K562 (cell line): Measurements from ENCODE around the gene HSD17B11. TPM values are rescaled to one million over a fixed set of nuclear protein-coding genes. Genes with fewer than 3 reads are reported as not detected.

ENCODE experiments used
- ATAC-seq: fragments of 200-7000 bp; cut with Tn5 transposase; 3 replicates; pipeline ENCODE4 v1.9.1; 2020; ENCODE audit warnings: moderate library complexity
- BruUV-seq: library from RNA; stranded (reverse); fragments of 400-500 nt; replicated peaks from 2 replicates; lab custom pipeline; 2021; lab: Mats Ljungman, UMichigan
- CTCF ChIA-PET: fragments of 300-600 bp; formaldehyde crosslinking; extraction: SDS; loops from one replicate; lab custom pipeline; 2021; ENCODE audit warnings: low intra/inter-chr PET ratio; lab: Yijun Ruan, JAX
- POLR2A ChIA-PET: fragments of 300-600, 350-650 bp; sonication (Branson Sonifier 250); formaldehyde crosslinking; extraction: SDS; loops from one replicate; lab custom pipeline; 2021; ENCODE audit warnings: antibody characterized with exemption, inconsistent platforms; lab: Yijun Ruan, JAX
- DNase-seq, 4 experiments: peaks; one replicate each; pipeline versions ENCODE4 v3.0.0 to v3.0.0-alpha.2; 2011 to 2018; ENCODE audit warnings: low spot score in 3 of 4, mixed read lengths in 3 of 4; ENCODE audit errors: extremely low read depth in 1 of 4
- FAIRE-seq: peaks from 2 replicates; lab custom pipeline; 2011; peaks lifted over from hg19 to GRCh38; lab: Jason Lieb, UNC
- H2AFZ ChIP-seq: 2 replicates; pipeline ENCODE4 v1.6.0; 2011; ENCODE audit warnings: low read depth, low read length, control low read depth, inconsistent platforms
- H3K27ac ChIP-seq: fragments of 200-600 bp; 3 replicates; pipeline ENCODE4 v1.8.0; 2011; ENCODE audit warnings: low read depth, mild to moderate bottlenecking, control low read depth, inconsistent platforms, low read length, moderate library complexity, mixed read lengths; ENCODE audit errors: extremely low read depth
- H3K27me3 ChIP-seq, 2 experiments: fragments of 300-600 bp in 1 of 2; 2 replicates in 1 of 2; 3 replicates in 1 of 2; pipeline versions ENCODE4 v1.6.0 to v1.8.0; 2011; ENCODE audit warnings: inconsistent platforms in 2 of 2, low read length in 2 of 2, mild to moderate bottlenecking in 1 of 2, mixed read lengths in 1 of 2, moderate library complexity in 1 of 2; ENCODE audit not compliant: control insufficient read depth in 2 of 2, insufficient read depth in 2 of 2
- H3K36me3 ChIP-seq: fragments of 300-600 bp; 3 replicates; pipeline ENCODE4 v1.8.0; 2011; ENCODE audit warnings: mild to moderate bottlenecking, low read length, inconsistent platforms; ENCODE audit not compliant: control insufficient read depth, insufficient read depth
- H3K4me1 ChIP-seq, 2 experiments: fragments of 200-600 bp in 1 of 2; replicated peaks in 1 of 2; 2 replicates in 1 of 2; 3 replicates in 1 of 2; pipeline versions ENCODE4 v1.5.1 to v1.8.0; 2011; ENCODE audit warnings: inconsistent platforms in 2 of 2, low read length in 2 of 2, mild to moderate bottlenecking in 1 of 2, mixed read lengths in 1 of 2, moderate library complexity in 1 of 2; ENCODE audit not compliant: control insufficient read depth in 2 of 2, insufficient read depth in 2 of 2
- H3K4me2 ChIP-seq: 2 replicates; pipeline ENCODE4 v1.6.1; 2011; ENCODE audit warnings: low read length, control low read depth, inconsistent platforms, mixed read lengths; ENCODE audit not compliant: insufficient read depth
- H3K4me3 ChIP-seq: fragments of 200-600 bp; sonication (generic), shearing (Covaris generic); 2 replicates; pipeline ENCODE4 v1.5.1; 2016; ENCODE audit warnings: control low read depth, inconsistent platforms
- H3K79me2 ChIP-seq: fragments of 200-600 bp; 3 replicates; pipeline ENCODE4 v1.8.0; 2011; ENCODE audit warnings: low read length, inconsistent platforms; ENCODE audit not compliant: control insufficient read depth, insufficient read depth
- H3K9ac ChIP-seq, 2 experiments: 2 replicates each; pipeline versions ENCODE4 v1.6.0 to v1.6.1; 2011; ENCODE audit warnings: low read depth in 2 of 2, low read length in 2 of 2, control low read depth in 1 of 2, inconsistent platforms in 1 of 2, mild to moderate bottlenecking in 1 of 2, mixed read lengths in 1 of 2; ENCODE audit not compliant: insufficient read depth in 1 of 2
- H3K9me1 ChIP-seq: one replicate; pipeline ENCODE4 v1.6.0; 2011; ENCODE audit warnings: inconsistent platforms, mild to moderate bottlenecking, low read length, moderate library complexity; ENCODE audit not compliant: control insufficient read depth, insufficient read depth
- H3K9me3 ChIP-seq: replicated peaks from 2 replicates; pipeline ENCODE4 v1.5.1; 2011; ENCODE audit warnings: low read depth, low read length, inconsistent platforms; ENCODE audit not compliant: control insufficient read depth, insufficient read depth
- H4K20me1 ChIP-seq: replicated peaks from 2 replicates; pipeline ENCODE4 v1.6.1; 2011; ENCODE audit warnings: low read length, inconsistent platforms, mixed read lengths; ENCODE audit not compliant: control insufficient read depth, insufficient read depth
- ARID2 ChIP-seq: fragments of 450-650 bp; IDR thresholded peaks from 2 replicates; pipeline ENCODE4 v1.6.1; 2017; ENCODE audit warnings: antibody characterized with exemption, mild to moderate bottlenecking
- CC2D1A ChIP-seq: fragments of 450-650 bp; IDR thresholded peaks from 2 replicates; pipeline ENCODE4 v1.6.1; 2017; ENCODE audit warnings: mild to moderate bottlenecking
- DIDO1 ChIP-seq: fragments of 450-650 bp; IDR thresholded peaks from 2 replicates; pipeline ENCODE4 v1.6.1; 2016; ENCODE audit warnings: low read depth, missing biosample characterization, missing genetic modification characterization
- POLR2AphosphoS5 ChIP-seq: IDR thresholded peaks from 2 replicates; pipeline ENCODE4 v1.6.1; 2011; ENCODE audit warnings: mild to moderate bottlenecking, low read depth, low read length, moderate library complexity; ENCODE audit not compliant: control insufficient read depth, insufficient read depth
- SIN3A ChIP-seq, 2 experiments: fragments of 150-350 bp in 1 of 2; IDR thresholded peaks; 2 replicates each; pipeline ENCODE4 v1.6.1; 2011 to 2016; ENCODE audit warnings: borderline replicate concordance in 2 of 2, low read depth in 2 of 2, low read length in 2 of 2, mild to moderate bottlenecking in 2 of 2, moderate library complexity in 2 of 2; ENCODE audit not compliant: control insufficient read depth in 1 of 2
- SRF ChIP-seq, 2 experiments: fragments of 250-450, 450-650 bp in 1 of 2; sonication (Bioruptor Pico) in 1 of 2; sonication (generic) in 1 of 2; formaldehyde crosslinking; IDR thresholded peaks; 2 replicates each; pipeline versions ENCODE4 v1.5.0 to v1.5.1; 2020 to 2022; ENCODE audit warnings: mild to moderate bottlenecking in 1 of 2, missing genetic modification reagents in 1 of 2
- SRSF7 ChIP-seq: fragments of 200-400 bp; formaldehyde crosslinking; optimal IDR thresholded peaks from 2 replicates; pipeline ENCODE3; 2017; ENCODE audit warnings: mild to moderate bottlenecking, low read depth, low read length
- STAT5A ChIP-seq: IDR thresholded peaks from 2 replicates; pipeline ENCODE4 v1.6.1; 2012; ENCODE audit warnings: low read length, inconsistent platforms, borderline replicate concordance
- TAF1 ChIP-seq: IDR thresholded peaks from 2 replicates; pipeline ENCODE4 v1.6.1; 2011; ENCODE audit warnings: mild to moderate bottlenecking, low read length, moderate library complexity; ENCODE audit not compliant: insufficient read depth, control insufficient read depth, severe bottlenecking; ENCODE audit errors: extremely low read depth
- TAF9B ChIP-seq: fragments of 450-650 bp; IDR thresholded peaks from 2 replicates; pipeline ENCODE4 v1.6.1; 2018; ENCODE audit warnings: mild to moderate bottlenecking; ENCODE audit not compliant: partially characterized antibody
- TARDBP ChIP-seq: fragments of 450-650 bp; IDR thresholded peaks from 2 replicates; pipeline ENCODE4 v1.6.1; 2016
- ZSCAN32 ChIP-seq: fragments of 450-650 bp; formaldehyde crosslinking; IDR thresholded peaks from 2 replicates; pipeline ENCODE4 v1.4.0; 2020; ENCODE audit warnings: mild to moderate bottlenecking, moderate library complexity
- WGBS: fragments of 100-300 bp; shearing (Covaris generic); methylation state at CpG from one replicate; pipeline ENCODE4 v1.1.6; 2016; ENCODE audit warnings: low coverage, mixed read lengths; ENCODE audit not compliant: insufficient coverage; ENCODE audit errors: missing lambda C conversion rate; 5-methylcytosine and 5-hydroxymethylcytosine counted together
- in situ Hi-C: fragments of 300-500 bp; cut with MboI; formaldehyde crosslinking; loops from 4 replicates; pipeline ENCODE4 v1.15.0; 2018; ENCODE audit warnings: inconsistent platforms, mixed read lengths
- intact Hi-C: fragments of 100-400 bp; cut with micrococcal nuclease; formaldehyde crosslinking; loops from 2 replicates; pipeline ENCODE4 v1.14.2; 2022
- polyA plus RNA-seq, 8 experiments: library from polyadenylated mRNA; depleted of rRNA in 4 of 8; stranded (reverse) in 5 of 8; unstranded in 3 of 8; fragments of >200 nt; fragmentation: Nextera tagmentation in 2 of 8; fragmentation: Illumina TruSeq in 1 of 8; extraction: Ambion mirVana in 2 of 8; extraction: Trizol in 1 of 8; gene quantifications; 2 replicates each; pipeline versions ENCODE4 v1.2.1 to v1.2.3, GENCODE V29; 2011 to 2014; ENCODE audit warnings: inconsistent platforms in 1 of 8, missing spikeins in 1 of 8
- total RNA-seq, 7 experiments: library from RNA; depleted of rRNA in 6 of 7; stranded (reverse); fragments of >200 nt in 6 of 7; fragmentation: Illumina TruSeq in 2 of 7; extraction: Trizol in 2 of 7; gene quantifications; 2 replicates each; pipeline versions ENCODE4 v1.2.1 to v1.2.3, GENCODE V29; 2011 to 2021; ENCODE audit warnings: low replicate concordance in 1 of 7
- TF ChIP-seq, protein P1 (sequence below): fragments of 250-450 bp; sonication (Bioruptor Pico); IDR thresholded peaks from 2 replicates; pipeline ENCODE4 v1.5.0; 2020; ENCODE audit warnings: mild to moderate bottlenecking
- TF ChIP-seq, protein P2 (sequence below): fragments of 200-800 bp; sonication (Bioruptor generic); IDR thresholded peaks from 2 replicates; pipeline ENCODE4 v1.6.1; 2017; ENCODE audit warnings: missing genetic modification characterization, missing compliant biosample characterization

HSD17B11 gene
- total and polyA plus RNA-seq, 9 of the 15 experiments (the other 6 are each of a cell fraction or from before 2014, with no cell fraction given): 26.0 to 108 (median 81.0) TPM

DNA sequence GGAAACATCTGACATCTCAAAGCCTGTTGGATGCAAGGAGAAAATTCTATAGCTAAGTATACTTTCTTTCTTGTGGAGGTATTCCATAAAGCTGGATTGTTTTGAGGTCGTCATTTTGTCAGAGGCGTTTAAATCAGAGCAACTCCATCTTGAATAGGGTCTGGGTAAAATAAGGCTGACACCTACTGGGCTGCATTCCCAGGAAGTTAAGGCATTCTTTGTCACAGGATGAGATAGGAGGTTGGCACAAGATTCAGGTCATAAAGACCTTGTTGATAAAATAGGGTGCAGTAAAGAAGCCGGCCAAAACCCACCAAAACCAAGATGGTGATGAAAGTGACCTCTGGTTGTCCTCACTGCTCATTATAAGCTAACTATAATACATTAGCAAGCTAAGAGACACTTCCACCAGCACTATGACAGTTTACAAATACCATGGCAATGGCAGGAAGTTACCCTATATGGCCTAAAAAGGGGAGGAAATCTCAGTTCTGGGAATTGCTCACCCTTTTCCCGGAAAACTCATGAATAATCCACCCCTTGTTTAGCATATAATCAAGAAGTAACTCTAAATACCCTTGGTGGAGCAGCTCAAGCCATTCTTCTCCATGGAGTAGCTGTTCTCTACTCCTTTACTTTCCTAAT, 80.2 kb downstream of the HSD17B11 start:
- ATAC-seq (no peak; the same call in 2 of the 3 replicates), DNase-seq (no peak)
- no peaks in the 10 kb centered on the region for H3K36me3 ChIP-seq
- WGBS: 0% methylated on average over 4 of the region's 4 CpGs
- no peaks in the 10 kb centered on the region for H3K9me1 ChIP-seq
- no peak for TF ChIP-seq ZSCAN32 (CRISPR knock-in tag)
- TF ChIP-seq, protein P1, sequence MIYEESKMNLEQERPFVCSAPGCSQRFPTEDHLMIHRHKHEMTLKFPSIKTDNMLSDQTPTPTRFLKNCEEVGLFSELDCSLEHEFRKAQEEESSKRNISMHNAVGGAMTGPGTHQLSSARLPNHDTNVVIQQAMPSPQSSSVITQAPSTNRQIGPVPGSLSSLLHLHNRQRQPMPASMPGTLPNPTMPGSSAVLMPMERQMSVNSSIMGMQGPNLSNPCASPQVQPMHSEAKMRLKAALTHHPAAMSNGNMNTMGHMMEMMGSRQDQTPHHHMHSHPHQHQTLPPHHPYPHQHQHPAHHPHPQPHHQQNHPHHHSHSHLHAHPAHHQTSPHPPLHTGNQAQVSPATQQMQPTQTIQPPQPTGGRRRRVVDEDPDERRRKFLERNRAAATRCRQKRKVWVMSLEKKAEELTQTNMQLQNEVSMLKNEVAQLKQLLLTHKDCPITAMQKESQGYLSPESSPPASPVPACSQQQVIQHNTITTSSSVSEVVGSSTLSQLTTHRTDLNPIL (CRISPR knock-in tag): no peak
- TF ChIP-seq TARDBP: no peak
- no peak for TF ChIP-seq SRSF7
- TF ChIP-seq STAT5A: peak; percentile 16; the same call in 1 of the 2 replicates
- TF ChIP-seq, protein P2, sequence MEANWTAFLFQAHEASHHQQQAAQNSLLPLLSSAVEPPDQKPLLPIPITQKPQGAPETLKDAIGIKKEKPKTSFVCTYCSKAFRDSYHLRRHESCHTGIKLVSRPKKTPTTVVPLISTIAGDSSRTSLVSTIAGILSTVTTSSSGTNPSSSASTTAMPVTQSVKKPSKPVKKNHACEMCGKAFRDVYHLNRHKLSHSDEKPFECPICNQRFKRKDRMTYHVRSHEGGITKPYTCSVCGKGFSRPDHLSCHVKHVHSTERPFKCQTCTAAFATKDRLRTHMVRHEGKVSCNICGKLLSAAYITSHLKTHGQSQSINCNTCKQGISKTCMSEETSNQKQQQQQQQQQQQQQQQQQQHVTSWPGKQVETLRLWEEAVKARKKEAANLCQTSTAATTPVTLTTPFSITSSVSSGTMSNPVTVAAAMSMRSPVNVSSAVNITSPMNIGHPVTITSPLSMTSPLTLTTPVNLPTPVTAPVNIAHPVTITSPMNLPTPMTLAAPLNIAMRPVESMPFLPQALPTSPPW (CRISPR knock-in tag): no peak
- TF ChIP-seq TAF1: no peak
- TF ChIP-seq TAF9B: no peak
- no peak for TF ChIP-seq DIDO1 (tag)
- no peak for TF ChIP-seq POLR2AphosphoS5
- no peak for TF ChIP-seq CC2D1A
- peak; percentile 61 to 91; a peak in 2 of 4 replicates for TF ChIP-seq SRF (CRISPR knock-in tag; IDR thresholded peaks at IDR 0.05)
- no peak for TF ChIP-seq ARID2
- no peak for TF ChIP-seq SIN3A (IDR thresholded peaks at IDR 0.05; ENCODE audit: borderline replicate concordance in 2 of 2, control insufficient read depth in 1 of 2, low read depth in 2 of 2, low read length in 2 of 2)
- TF ChIP-seq, all 486 proteins: peak for 2
- no peak overlapping the region for H3K4me2 ChIP-seq
- H3K27me3 ChIP-seq: no peaks in the 10 kb centered on the region; a peak in 1 of 5 replicates
- no peaks in the 10 kb centered on the region for H3K9me3 ChIP-seq
- POLR2A ChIA-PET: interaction anchor here (1.1 kb wide), 1 partner anchor 80 kb away, joined by 4 read pairs; the partner anchor contains the start of gene HSD17B11
- H2AFZ ChIP-seq: no peak overlapping the region
- CTCF ChIA-PET: no interaction called here
- no peak overlapping the region for H3K9ac ChIP-seq
- no peak overlapping the region for H3K27ac ChIP-seq
- BruUV-seq: no TSS peak
- FAIRE-seq: peak; percentile 19
- no peaks in the 10 kb centered on the region for H3K4me1 ChIP-seq
- H3K79me2 ChIP-seq: no peaks in the 10 kb centered on the region
- no peaks in the 10 kb centered on the region for H4K20me1 ChIP-seq
- intact Hi-C loops (no loop called here), in situ Hi-C loops (no loop called here)
- no peak overlapping the region for H3K4me3 ChIP-seq
